MM.1S (cell line): ENCODE measurements around the gene PILRB.

Experiments
- EZH2 ChIP-seq: fragments of 300-600 bp; sonication (generic); optimal IDR thresholded peaks from 2 replicates; pipeline ENCODE3; 2017; ENCODE audit warnings: low read depth, mild to moderate bottlenecking, antibody characterized with exemption, low read length, mixed read lengths
- EZH2phosphoT487 ChIP-seq: fragments of 300-600 bp; sonication (generic); IDR thresholded peaks from 2 replicates; pipeline ENCODE4 v1.6.1; 2018; ENCODE audit warnings: antibody characterized with exemption, low read length
- TF ChIP-seq, protein P1 (sequence below): fragments of 300-600 bp; sonication (generic); IDR thresholded peaks from 2 replicates; pipeline ENCODE4 v1.5.1; 2016; ENCODE audit warnings: antibody characterized with exemption, low read length, mixed read lengths

GRCh38 chr7:100356416-100357068 lies 1.4 kb upstream of the PILRB start:
- TF ChIP-seq EZH2 (no peak), EZH2phosphoT487 (no peak)
- TF ChIP-seq, protein P1, sequence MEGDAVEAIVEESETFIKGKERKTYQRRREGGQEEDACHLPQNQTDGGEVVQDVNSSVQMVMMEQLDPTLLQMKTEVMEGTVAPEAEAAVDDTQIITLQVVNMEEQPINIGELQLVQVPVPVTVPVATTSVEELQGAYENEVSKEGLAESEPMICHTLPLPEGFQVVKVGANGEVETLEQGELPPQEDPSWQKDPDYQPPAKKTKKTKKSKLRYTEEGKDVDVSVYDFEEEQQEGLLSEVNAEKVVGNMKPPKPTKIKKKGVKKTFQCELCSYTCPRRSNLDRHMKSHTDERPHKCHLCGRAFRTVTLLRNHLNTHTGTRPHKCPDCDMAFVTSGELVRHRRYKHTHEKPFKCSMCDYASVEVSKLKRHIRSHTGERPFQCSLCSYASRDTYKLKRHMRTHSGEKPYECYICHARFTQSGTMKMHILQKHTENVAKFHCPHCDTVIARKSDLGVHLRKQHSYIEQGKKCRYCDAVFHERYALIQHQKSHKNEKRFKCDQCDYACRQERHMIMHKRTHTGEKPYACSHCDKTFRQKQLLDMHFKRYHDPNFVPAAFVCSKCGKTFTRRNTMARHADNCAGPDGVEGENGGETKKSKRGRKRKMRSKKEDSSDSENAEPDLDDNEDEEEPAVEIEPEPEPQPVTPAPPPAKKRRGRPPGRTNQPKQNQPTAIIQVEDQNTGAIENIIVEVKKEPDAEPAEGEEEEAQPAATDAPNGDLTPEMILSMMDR = no peak
